GM23248 (cell line): ENCODE results near the gene ATP8A2.

ENCODE experiments used
- EZH2 ChIP-seq: fragments of 200-600 bp; sonication (generic); IDR thresholded peaks from 2 replicates; pipeline ENCODE4 v1.6.1; 2018; ENCODE audit warnings: antibody characterized with exemption, mild to moderate bottlenecking; ENCODE audit not compliant: insufficient read depth, poor library complexity, severe bottlenecking
- EZH2phosphoT487 ChIP-seq: fragments of 200-600 bp; sonication (generic); IDR thresholded peaks from 2 replicates; pipeline ENCODE4 v1.6.1; 2018; ENCODE audit warnings: antibody characterized with exemption, moderate library complexity, mild to moderate bottlenecking, low read depth; ENCODE audit not compliant: insufficient read depth

- TF ChIP-seq EZH2 = no peak
- no peak for TF ChIP-seq EZH2phosphoT487
Observed at GRCh38 chr13:25979371-25979770, 607.6 kb downstream of the ATP8A2 start.
